BLaER1 treated with 17β-estradiol and CSF1 and Interleukin-3, amounts not matched to agents 10 nM and 100 nM (cell line): ENCODE data around the gene OTULIN.

Experiments
- H3K27ac ChIP-seq, 11 experiments: shearing (Covaris generic); formaldehyde crosslinking; 2 replicates each; pipeline ENCODE4 v1.8.1; 2022
- H3K27me3 ChIP-seq, 11 experiments: shearing (Covaris generic); formaldehyde crosslinking; 2 replicates each; pipeline ENCODE4 v1.8.1; 2022
- H3K36me3 ChIP-seq, 11 experiments: shearing (Covaris generic); formaldehyde crosslinking; 2 replicates each; pipeline ENCODE4 v1.8.1; 2022
- H3K4me1 ChIP-seq, 10 experiments: shearing (Covaris generic); formaldehyde crosslinking; 2 replicates each; pipeline ENCODE4 v1.8.1; 2022
- H3K4me2 ChIP-seq, 11 experiments: shearing (Covaris generic); formaldehyde crosslinking; 2 replicates each; pipeline ENCODE4 v1.8.1; 2022
- H3K4me3 ChIP-seq, 10 experiments: shearing (Covaris generic); formaldehyde crosslinking; 2 replicates each; pipeline ENCODE4 v1.8.1; 2022
- H3K9ac ChIP-seq, 11 experiments: shearing (Covaris generic); formaldehyde crosslinking; 2 replicates each; pipeline ENCODE4 v1.8.1; 2022
- H3K9me3 ChIP-seq, 11 experiments: shearing (Covaris generic); formaldehyde crosslinking; replicated peaks in 1 of 11; 2 replicates each; pipeline ENCODE4 v1.8.1; 2022
- H4K20me1 ChIP-seq, 11 experiments: shearing (Covaris generic); formaldehyde crosslinking; 2 replicates each; pipeline ENCODE4 v1.8.1; 2022
- Cebpa-rat ChIP-seq, 11 experiments: shearing (Covaris generic); IDR thresholded peaks; 2 replicates each; pipeline ENCODE4 v1.8.1; 2022

OTULIN gene

GRCh38 chr5:14706615-14707021, 42.1 kb downstream of the OTULIN start:
- H4K20me1 ChIP-seq = peaks cover 0 to 30% (median 6%) of the 10 kb centered on the region in 11 experiments; a peak in 11 of 22 replicates
- peak overlapping the region; percentile 23 to 76 (median 65); a peak in 21 of 22 replicates for H3K27ac ChIP-seq
- H3K4me1 ChIP-seq = peaks cover 36 to 62% (median 39%) of the 10 kb centered on the region in 10 experiments
- H3K9me3 ChIP-seq = no peaks in the 10 kb centered on the region
- peak overlapping the region; percentile 52 to 89 (median 64) for H3K4me2 ChIP-seq
- H3K27me3 ChIP-seq = no peaks in the 10 kb centered on the region
- H3K4me3 ChIP-seq = no peak overlapping the region
- H3K9ac ChIP-seq = peak overlapping the region; percentile 2 to 64 (median 55); a peak in 17 of 22 replicates
- no peak for TF ChIP-seq Cebpa-rat (IDR thresholded peaks at IDR 0.05)
- peaks cover 48 to 95% (median 89%) of the 10 kb centered on the region in 11 experiments for H3K36me3 ChIP-seq

DNA sequence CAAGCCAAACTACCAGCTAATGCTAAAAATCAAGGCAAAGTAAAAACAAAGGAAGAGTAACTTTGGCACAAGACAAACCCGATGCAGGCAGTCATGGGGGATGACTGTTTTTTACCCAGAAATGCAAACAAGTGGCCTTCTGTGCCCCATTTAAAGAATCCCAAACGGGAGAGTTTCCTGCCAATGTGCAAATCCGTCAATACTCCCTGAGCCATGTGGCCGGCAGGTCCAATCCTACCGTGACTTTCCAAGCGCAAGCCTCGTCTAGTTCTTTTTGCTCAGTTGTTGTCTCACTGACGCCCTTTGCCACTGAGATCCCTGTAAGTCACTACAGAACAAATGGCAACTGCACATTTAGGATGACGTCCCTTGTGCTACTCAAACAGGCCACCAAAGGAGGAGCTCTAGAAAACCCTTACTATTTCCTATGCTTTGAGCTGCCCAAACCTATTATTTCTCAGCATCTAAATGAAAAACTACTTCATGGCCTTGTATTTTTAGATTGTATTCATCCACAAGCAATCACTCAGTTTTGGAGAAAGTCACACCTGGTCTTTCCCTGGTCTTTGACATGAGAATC, 43.4 kb downstream of the OTULIN start:
- no peaks in the 10 kb centered on the region for H3K27me3 ChIP-seq
- H3K4me1 ChIP-seq = peaks cover 36 to 60% (median 39%) of the 10 kb centered on the region in 10 experiments
- H3K36me3 ChIP-seq = peaks cover 58 to 95% (median 89%) of the 10 kb centered on the region in 11 experiments
- no peak overlapping the region for H3K4me3 ChIP-seq
- H3K9me3 ChIP-seq = no peaks in the 10 kb centered on the region
- no peak for TF ChIP-seq Cebpa-rat (IDR thresholded peaks at IDR 0.05)
- peak overlapping the region in 9 of 11 experiments; percentile 19 to 76 (median 65); a peak in 11 of 22 replicates for H3K27ac ChIP-seq
- H3K9ac ChIP-seq = peak overlapping the region in 1 of 11 experiments; percentile 2; a peak in 3 of 22 replicates
- H3K4me2 ChIP-seq = peak overlapping the region in 8 of 11 experiments; percentile 43 to 89 (median 66); a peak in 14 of 22 replicates
- H4K20me1 ChIP-seq = peaks cover 0 to 27% (median 4%) of the 10 kb centered on the region in 11 experiments; a peak in 8 of 22 replicates

GRCh38 chr5:14708551-14708950, 44.0 kb downstream of the OTULIN start:
- Histone ChIP-seq H3K36me3 (peaks cover 65 to 95% (median 89%) of the 10 kb centered on the region in 11 experiments), H3K27me3 (no peaks in the 10 kb centered on the region), H3K9me3 (no peaks in the 10 kb centered on the region), H3K9ac (no peak overlapping the region), H3K4me3 (no peak overlapping the region), H3K4me2 (peak overlapping the region in 10 of 11 experiments; percentile 2 to 89 (median 34); a peak in 11 of 22 replicates), H4K20me1 (peaks cover 0 to 30% (median 4%) of the 10 kb centered on the region in 11 experiments; a peak in 9 of 22 replicates), H3K4me1 (peaks cover 36 to 59% (median 40%) of the 10 kb centered on the region in 10 experiments), H3K27ac (peak overlapping the region in 2 of 11 experiments; percentile 2 to 17; a peak in 2 of 22 replicates)
- no peak for TF ChIP-seq Cebpa-rat (IDR thresholded peaks at IDR 0.05)

DNA sequence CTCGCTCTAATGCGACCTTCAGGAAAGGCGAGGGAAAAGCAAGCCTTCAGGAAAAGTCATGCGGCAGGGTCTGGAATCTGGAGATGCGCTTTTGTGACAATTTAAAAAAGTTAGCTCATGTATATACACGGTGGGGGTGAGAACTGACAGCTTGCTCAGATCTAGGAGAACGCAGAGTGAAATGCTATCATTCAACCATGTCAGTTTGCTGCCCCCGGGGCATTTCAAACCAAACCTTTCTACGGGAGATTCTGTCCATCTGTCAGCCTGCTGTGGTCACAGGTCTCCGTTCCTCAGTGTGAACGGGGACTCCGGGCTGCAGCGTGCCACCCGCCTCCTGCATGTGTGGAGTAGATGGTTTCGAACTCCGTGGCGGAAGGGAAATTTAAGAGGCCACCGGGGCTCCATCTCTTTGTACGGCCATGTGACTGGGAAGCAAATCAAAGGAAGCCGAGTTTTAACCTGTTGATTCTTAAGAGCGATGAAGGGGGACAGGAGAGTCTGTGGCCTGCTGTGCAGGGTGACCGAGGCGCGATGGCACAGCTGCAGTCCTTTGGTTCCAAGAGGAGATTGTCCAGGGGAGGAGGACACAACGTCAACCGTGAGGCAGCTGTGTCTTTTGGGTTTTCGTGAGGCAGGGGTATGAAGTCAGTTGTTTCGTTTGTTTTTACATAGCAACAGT, 45.9 kb downstream of the OTULIN start:
- Histone ChIP-seq H3K27ac (no peak overlapping the region), H3K9ac (no peak overlapping the region), H4K20me1 (peaks cover 0 to 33% (median 7%) of the 10 kb centered on the region in 11 experiments; a peak in 8 of 22 replicates), H3K36me3 (peaks cover 81 to 99% (median 91%) of the 10 kb centered on the region in 11 experiments), H3K4me3 (no peak overlapping the region), H3K27me3 (no peaks in the 10 kb centered on the region), H3K9me3 (no peaks in the 10 kb centered on the region), H3K4me1 (peaks cover 34 to 69% (median 41%) of the 10 kb centered on the region in 10 experiments), H3K4me2 (no peak overlapping the region)
- TF ChIP-seq Cebpa-rat (IDR thresholded peaks at IDR 0.05) = no peak

DNA sequence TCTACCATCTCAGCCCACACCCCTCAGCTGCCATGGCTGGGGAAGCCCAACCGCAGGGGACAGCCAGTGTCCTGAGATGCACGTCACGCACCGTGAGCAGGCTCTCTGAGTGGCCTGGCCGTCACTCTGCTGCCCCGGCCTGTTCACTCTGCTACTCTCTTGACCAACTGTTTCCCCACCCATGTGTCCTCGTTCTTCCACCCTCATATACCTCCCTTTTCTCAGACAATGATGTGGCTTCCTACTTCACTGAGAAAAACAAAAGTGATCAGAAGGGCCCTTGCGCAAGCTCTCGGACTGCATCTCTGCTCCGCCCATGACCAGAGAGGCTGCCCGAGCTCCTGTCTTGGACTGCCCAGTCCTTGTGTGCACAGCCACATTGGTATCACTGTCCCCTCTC, 47.6 kb downstream of the OTULIN start:
- Histone ChIP-seq H3K27ac (peak overlapping the region in 1 of 11 experiments; percentile 18; a peak in 1 of 22 replicates), H3K9me3 (0 out of 22 replicates have a peak, but pooled peaks cover 0 to 3% (median 0%) of the 10 kb centered on the region in 11 experiments), H4K20me1 (peaks cover 0 to 33% (median 4%) of the 10 kb centered on the region in 11 experiments; a peak in 7 of 22 replicates), H3K4me1 (peaks cover 18 to 52% (median 26%) of the 10 kb centered on the region in 10 experiments), H3K4me2 (no peak overlapping the region), H3K9ac (no peak overlapping the region), H3K36me3 (peaks cover 92 to 100% (median 99%) of the 10 kb centered on the region in 11 experiments), H3K27me3 (no peaks in the 10 kb centered on the region), H3K4me3 (no peak overlapping the region)
- TF ChIP-seq Cebpa-rat (IDR thresholded peaks at IDR 0.05) = no peak

DNA sequence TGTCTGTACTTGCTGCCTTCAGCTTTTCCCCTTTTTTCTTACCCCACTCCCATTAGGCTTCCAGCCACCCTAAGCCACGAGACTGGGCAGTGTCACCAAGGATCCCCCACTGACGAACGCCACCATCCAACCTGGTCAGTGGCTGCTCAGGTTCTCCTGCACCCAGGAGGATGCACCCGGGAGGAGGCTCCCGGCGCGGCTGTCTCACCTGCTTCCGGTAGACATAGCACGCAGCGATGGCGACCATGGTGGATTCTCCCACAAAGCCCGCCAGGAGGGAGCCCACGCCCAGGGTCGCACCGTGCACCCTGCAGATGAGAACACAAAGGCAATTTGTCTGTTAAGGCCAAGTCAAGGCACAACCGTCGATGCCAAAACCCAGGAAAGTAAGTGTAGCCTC, 48.1 kb downstream of the OTULIN start:
- Histone ChIP-seq H3K4me3 (no peak overlapping the region), H3K36me3 (peaks cover 95 to 100% (median 99%) of the 10 kb centered on the region in 11 experiments), H3K9me3 (0 out of 22 replicates have a peak, but pooled peaks cover 0 to 3% (median 0%) of the 10 kb centered on the region in 11 experiments), H3K4me2 (no peak overlapping the region), H3K9ac (no peak overlapping the region), H3K4me1 (peaks cover 13 to 47% (median 22%) of the 10 kb centered on the region in 10 experiments; a peak in 19 of 20 replicates), H3K27me3 (no peaks in the 10 kb centered on the region), H3K27ac (no peak overlapping the region), H4K20me1 (peaks cover 0 to 33% (median 4%) of the 10 kb centered on the region in 11 experiments; a peak in 7 of 22 replicates)
- TF ChIP-seq Cebpa-rat (IDR thresholded peaks at IDR 0.05) = no peak

- no peak for TF ChIP-seq Cebpa-rat (IDR thresholded peaks at IDR 0.05)
- H3K36me3 ChIP-seq = peaks cover 88 to 100% (median 97%) of the 10 kb centered on the region in 11 experiments
- no peak overlapping the region for H3K9ac ChIP-seq
- H3K27me3 ChIP-seq = no peaks in the 10 kb centered on the region
- H3K4me1 ChIP-seq = peaks cover 2 to 36% (median 11%) of the 10 kb centered on the region in 10 experiments; a peak in 17 of 20 replicates
- no peak overlapping the region for H3K4me3 ChIP-seq
- peak overlapping the region in 4 of 11 experiments; percentile 25 to 62 (median 56); a peak in 7 of 22 replicates for H3K4me2 ChIP-seq
- H4K20me1 ChIP-seq = peaks cover 0 to 28% (median 4%) of the 10 kb centered on the region in 11 experiments; a peak in 6 of 22 replicates
- peak overlapping the region in 3 of 11 experiments; percentile 3 to 36 (median 7); a peak in 5 of 22 replicates for H3K27ac ChIP-seq
- 0 out of 22 replicates have a peak, but pooled peaks cover 0 to 3% (median 0%) of the 10 kb centered on the region in 11 experiments for H3K9me3 ChIP-seq
These were observed 49.2 kb downstream of the OTULIN start for GRCh38 chr5:14713476-14714390.

- H3K27ac ChIP-seq = no peak overlapping the region
- TF ChIP-seq Cebpa-rat (IDR thresholded peaks at IDR 0.05) = no peak
- H3K9me3 ChIP-seq = 0 out of 22 replicates have a peak, but pooled peaks cover 0 to 3% (median 0%) of the 10 kb centered on the region in 11 experiments
- H3K9ac ChIP-seq = no peak overlapping the region
- no peak overlapping the region for H3K4me3 ChIP-seq
- no peaks in the 10 kb centered on the region for H3K27me3 ChIP-seq
- H3K4me1 ChIP-seq = peaks cover 0 to 28% (median 9%) of the 10 kb centered on the region in 10 experiments; a peak in 13 of 20 replicates
- peaks cover 0 to 28% (median 4%) of the 10 kb centered on the region in 11 experiments; a peak in 6 of 22 replicates for H4K20me1 ChIP-seq
- peaks cover 82 to 100% (median 94%) of the 10 kb centered on the region in 11 experiments for H3K36me3 ChIP-seq
- H3K4me2 ChIP-seq = peak overlapping the region in 3 of 11 experiments; percentile 54 to 62 (median 57); a peak in 5 of 22 replicates
These were observed 50.2 kb downstream of the OTULIN start for GRCh38 chr5:14714706-14715105.
